Stomach (tissue), 4 donors: ENCODE results near the gene ASPG.

ENCODE experiments used
- EP300 ChIP-seq: sonication (generic); formaldehyde crosslinking; IDR thresholded peaks from one replicate; pipeline ENCODE4 v1.6.1; 2017; ENCODE audit warnings: antibody characterized with exemption
- POLR2A ChIP-seq, 4 donors: fragments of 450-650 bp; IDR thresholded peaks; one replicate each; pipeline ENCODE4 v1.6.1; 2016; ENCODE audit warnings: antibody characterized with exemption in 4 of 4, control low read depth in 2 of 4, mild to moderate bottlenecking in 1 of 4, moderate library complexity in 1 of 4
- POLR2AphosphoS5 ChIP-seq, 3 donors: sonication (generic); formaldehyde crosslinking; IDR thresholded peaks; one replicate each; pipeline ENCODE4 v1.6.1; 2016; ENCODE audit warnings: antibody characterized with exemption in 3 of 3
- TF ChIP-seq, protein P1 (sequence below), 7 experiments: fragments of 450-650 bp in 4 of 7; fragments of 200-600 bp in 3 of 7; sonication (generic) in 3 of 7; IDR thresholded peaks; one replicate each; pipeline ENCODE4 v1.5.1; 2016 to 2019; ENCODE audit warnings: antibody characterized with exemption in 7 of 7, control low read depth in 2 of 7, mild to moderate bottlenecking in 1 of 7

DNA sequence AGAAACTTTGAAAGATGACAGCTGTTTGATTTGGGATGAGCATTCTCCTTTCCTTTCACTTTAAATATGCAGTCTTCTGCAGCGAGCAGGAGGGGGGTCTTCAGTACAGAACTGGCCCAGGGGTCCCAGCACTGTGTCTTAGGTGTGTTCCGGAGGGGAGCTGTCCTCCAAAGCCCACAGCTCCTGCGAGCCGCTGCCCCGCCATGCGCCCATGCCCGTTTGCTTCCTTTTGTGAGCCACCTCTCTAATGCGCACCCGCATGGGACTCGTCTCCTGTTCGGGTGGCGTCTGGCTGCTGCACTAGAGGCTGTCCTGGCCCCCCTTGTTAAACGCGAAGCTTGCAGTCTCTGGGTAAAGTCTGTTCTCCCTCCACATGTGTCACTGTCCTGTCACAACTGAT, 48.4 kb upstream of the ASPG start:
- TF ChIP-seq EP300 = no peak
- TF ChIP-seq, protein P1, sequence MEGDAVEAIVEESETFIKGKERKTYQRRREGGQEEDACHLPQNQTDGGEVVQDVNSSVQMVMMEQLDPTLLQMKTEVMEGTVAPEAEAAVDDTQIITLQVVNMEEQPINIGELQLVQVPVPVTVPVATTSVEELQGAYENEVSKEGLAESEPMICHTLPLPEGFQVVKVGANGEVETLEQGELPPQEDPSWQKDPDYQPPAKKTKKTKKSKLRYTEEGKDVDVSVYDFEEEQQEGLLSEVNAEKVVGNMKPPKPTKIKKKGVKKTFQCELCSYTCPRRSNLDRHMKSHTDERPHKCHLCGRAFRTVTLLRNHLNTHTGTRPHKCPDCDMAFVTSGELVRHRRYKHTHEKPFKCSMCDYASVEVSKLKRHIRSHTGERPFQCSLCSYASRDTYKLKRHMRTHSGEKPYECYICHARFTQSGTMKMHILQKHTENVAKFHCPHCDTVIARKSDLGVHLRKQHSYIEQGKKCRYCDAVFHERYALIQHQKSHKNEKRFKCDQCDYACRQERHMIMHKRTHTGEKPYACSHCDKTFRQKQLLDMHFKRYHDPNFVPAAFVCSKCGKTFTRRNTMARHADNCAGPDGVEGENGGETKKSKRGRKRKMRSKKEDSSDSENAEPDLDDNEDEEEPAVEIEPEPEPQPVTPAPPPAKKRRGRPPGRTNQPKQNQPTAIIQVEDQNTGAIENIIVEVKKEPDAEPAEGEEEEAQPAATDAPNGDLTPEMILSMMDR (IDR thresholded peaks at IDR 0.05) = no peak
- TF ChIP-seq POLR2A (IDR thresholded peaks at IDR 0.05) = no peak
- TF ChIP-seq POLR2AphosphoS5 (IDR thresholded peaks at IDR 0.05) = no peak
